ENCODE data around the gene GPR107. TPM values are rescaled to one million over a fixed set of nuclear protein-coding genes. Genes with fewer than 3 reads are reported as not detected.
A peak's percentile ranks its signal among the peaks of the same experiment; 100 is the strongest.

The GPR107 gene
- total and polyA plus RNA-seq, 2 of the 8 experiments (the other 6 are each of a cell fraction or from before 2014, with no cell fraction given) = 19.3 to 30.7 TPM

DNA sequence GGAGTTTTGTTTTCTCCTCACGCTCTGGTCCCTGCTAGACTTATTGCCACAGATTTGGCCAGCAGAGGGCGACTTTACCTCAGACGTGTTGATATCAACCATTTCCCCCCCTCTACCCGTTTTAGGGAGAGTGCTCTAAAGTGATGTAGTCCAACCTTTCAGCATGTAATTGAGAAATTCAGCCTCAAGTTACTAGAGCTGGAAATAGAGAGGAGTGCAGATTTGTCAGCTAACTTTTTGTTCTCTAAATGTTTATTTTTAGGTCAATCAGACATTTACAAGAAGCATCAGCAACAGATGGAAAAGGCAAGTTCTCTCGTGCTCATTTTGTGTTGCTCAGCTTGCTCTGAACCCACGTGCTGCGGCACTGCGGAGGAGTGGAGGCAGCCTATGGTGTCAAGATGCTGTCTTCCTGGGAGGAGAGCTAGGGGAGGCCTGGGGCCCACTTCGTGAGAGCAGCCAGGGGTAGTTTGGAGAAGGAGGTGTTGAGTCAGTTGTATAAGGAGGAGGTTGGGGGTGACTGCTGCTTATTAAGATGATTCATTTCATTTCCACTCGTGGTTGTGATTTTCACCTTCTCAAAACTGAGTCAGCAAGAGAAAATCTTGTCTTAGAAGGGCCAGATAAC, 53.6 kb downstream of the GPR107 start:
- Histone ChIP-seq H3K4ac (replicated peaks; ENCODE audit: insufficient read length, low read depth, low read length) (no peak overlapping the region), H2AK5ac (ENCODE audit: low read depth, low read length) (no peak overlapping the region), H3K23ac (ENCODE audit: insufficient read length) (no peak overlapping the region), H2BK20ac (ENCODE audit: low read length) (no peak overlapping the region), H4K5ac (ENCODE audit: insufficient read length, low read depth, low read length) (no peak overlapping the region), H2BK5ac (ENCODE audit: low read depth, low read length) (no peak overlapping the region), H2BK120ac (replicated peaks; ENCODE audit: low read depth, low read length) (no peak overlapping the region), H3K79me2 (ENCODE audit: control insufficient read depth in 1 of 2, insufficient read depth in 2 of 2, low read length in 2 of 2) (no peaks in the 10 kb centered on the region), H3K9me3 (ENCODE audit: insufficient read depth in 2 of 2, low read depth in 1 of 2, low read length in 1 of 2) (no peaks in the 10 kb centered on the region), H3K23me2 (ENCODE audit: low read depth, low read length) (no peaks in the 10 kb centered on the region), H3K27ac (ENCODE audit: low read depth, low read length) (no peak overlapping the region), H4K91ac (replicated peaks; ENCODE audit: insufficient read length, low read length) (no peak overlapping the region), H2BK12ac (ENCODE audit: low read depth, low read length) (no peak overlapping the region), H3K14ac (ENCODE audit: insufficient read length) (no peak overlapping the region), H3K4me2 (ENCODE audit: insufficient read depth in 1 of 2, low read depth in 2 of 2, low read length in 2 of 2) (no peak overlapping the region), H3K9ac (replicated peaks in 1 of 4; ENCODE audit: extremely low read depth in 1 of 4, low read depth in 3 of 4, low read length in 3 of 4) (no peak overlapping the region), H3K18ac (ENCODE audit: extremely low read depth, low read length) (no peak overlapping the region), H3K36me3 (ENCODE audit: control insufficient read depth in 2 of 4, insufficient read depth in 4 of 4, low read length in 3 of 4) (peaks cover 3 to 26% (median 5%) of the 10 kb centered on the region in 4 experiments; a peak in 6 of 8 replicates), H3K79me1 (ENCODE audit: low read depth, low read length) (no peaks in the 10 kb centered on the region), H3K4me1 (replicated peaks in 1 of 4; ENCODE audit: control insufficient read depth in 3 of 4, insufficient read depth in 4 of 4, low read length in 3 of 4) (peaks cover 0 to 3% (median 0%) of the 10 kb centered on the region in 4 experiments; a peak in 1 of 7 replicates), H3K4me3 (ENCODE audit: extremely low read depth in 1 of 4, insufficient read depth in 2 of 4, low read depth in 3 of 4, low read length in 4 of 4) (no peak overlapping the region), H2BK15ac (ENCODE audit: low read length) (no peak overlapping the region), H4K20me1 (replicated peaks in 1 of 2; ENCODE audit: control insufficient read depth in 1 of 2, insufficient read depth in 2 of 2, low read length in 2 of 2) (no peaks in the 10 kb centered on the region), H2AFZ (ENCODE audit: low read length) (no peak overlapping the region), H4K8ac (ENCODE audit: extremely low read depth, insufficient read depth, low read length) (no peak overlapping the region), H3K56ac (replicated peaks; ENCODE audit: insufficient read length, low read depth, low read length) (no peak overlapping the region), H3K27me3 (replicated peaks in 1 of 4; ENCODE audit: control insufficient read depth in 3 of 4, extremely low read depth in 1 of 4, insufficient read depth in 3 of 4, low read length in 3 of 4) (no peaks in the 10 kb centered on the region)
- peak; percentile 97 for FAIRE-seq
- WGBS, 2 experiments (ENCODE audit: extremely low coverage in 1 of 2, insufficient coverage in 1 of 2, insufficient read length in 1 of 2, insufficient replicate concordance in 2 of 2, low coverage in 1 of 2, low lambda C conversion rate in 2 of 2, missing lambda C conversion rate in 1 of 2) = 54% methylated on average over 10 of the region's 10 CpGs; no CpG with 5 or more reads in 1 of the 2 experiments
- CTCF ChIA-PET (ENCODE audit: partially characterized antibody) = interaction anchor here (0.7 to 6.9 kb wide), 50 partner anchors 10 to 342 kb away, joined by 3 to 45 read pairs (median 4); no protein-coding TSS in a partner anchor
- POLR2A ChIA-PET (ENCODE audit: partially characterized antibody) = interaction anchor here (1.0 kb wide), 1 partner anchor 63 kb away, joined by 3 read pairs; no protein-coding TSS in a partner anchor
- peak; percentile 19 to 89 for DNase-seq (ENCODE audit: low read depth in 1 of 2, low spot score in 2 of 2)
- no peak for TF ChIP-seq JUND (IDR thresholded peaks at IDR 0.05; ENCODE audit: low read length)
- no peak for TF ChIP-seq KDM1A (IDR thresholded peaks at IDR 0.05; ENCODE audit: borderline replicate concordance, low read length)
- no peak for TF ChIP-seq SP1 (IDR thresholded peaks at IDR 0.05; ENCODE audit: low read depth, low read length)
- no peak for TF ChIP-seq GTF2F1 (IDR thresholded peaks at IDR 0.05; ENCODE audit: borderline replicate concordance, low read depth, low read length)
- no peak for TF ChIP-seq SIRT6 (IDR thresholded peaks at IDR 0.05; ENCODE audit: low read length)
- no peak for TF ChIP-seq POU5F1 (IDR thresholded peaks at IDR 0.05; ENCODE audit: low read depth, low read length)
- TF ChIP-seq, protein P1, sequence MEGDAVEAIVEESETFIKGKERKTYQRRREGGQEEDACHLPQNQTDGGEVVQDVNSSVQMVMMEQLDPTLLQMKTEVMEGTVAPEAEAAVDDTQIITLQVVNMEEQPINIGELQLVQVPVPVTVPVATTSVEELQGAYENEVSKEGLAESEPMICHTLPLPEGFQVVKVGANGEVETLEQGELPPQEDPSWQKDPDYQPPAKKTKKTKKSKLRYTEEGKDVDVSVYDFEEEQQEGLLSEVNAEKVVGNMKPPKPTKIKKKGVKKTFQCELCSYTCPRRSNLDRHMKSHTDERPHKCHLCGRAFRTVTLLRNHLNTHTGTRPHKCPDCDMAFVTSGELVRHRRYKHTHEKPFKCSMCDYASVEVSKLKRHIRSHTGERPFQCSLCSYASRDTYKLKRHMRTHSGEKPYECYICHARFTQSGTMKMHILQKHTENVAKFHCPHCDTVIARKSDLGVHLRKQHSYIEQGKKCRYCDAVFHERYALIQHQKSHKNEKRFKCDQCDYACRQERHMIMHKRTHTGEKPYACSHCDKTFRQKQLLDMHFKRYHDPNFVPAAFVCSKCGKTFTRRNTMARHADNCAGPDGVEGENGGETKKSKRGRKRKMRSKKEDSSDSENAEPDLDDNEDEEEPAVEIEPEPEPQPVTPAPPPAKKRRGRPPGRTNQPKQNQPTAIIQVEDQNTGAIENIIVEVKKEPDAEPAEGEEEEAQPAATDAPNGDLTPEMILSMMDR (IDR thresholded peaks at IDR 0.05; ENCODE audit: control extremely low read depth in 1 of 3, insufficient read depth in 1 of 3, low read depth in 1 of 3, low read length in 3 of 3) = peak; percentile 56 to 86 (median 84)
